ENCODE results near the gene ANO2.

GRCh38 chr12:5581019-5581418 lies 364.0 kb downstream of the ANO2 start:
- TF ChIP-seq, protein P1, sequence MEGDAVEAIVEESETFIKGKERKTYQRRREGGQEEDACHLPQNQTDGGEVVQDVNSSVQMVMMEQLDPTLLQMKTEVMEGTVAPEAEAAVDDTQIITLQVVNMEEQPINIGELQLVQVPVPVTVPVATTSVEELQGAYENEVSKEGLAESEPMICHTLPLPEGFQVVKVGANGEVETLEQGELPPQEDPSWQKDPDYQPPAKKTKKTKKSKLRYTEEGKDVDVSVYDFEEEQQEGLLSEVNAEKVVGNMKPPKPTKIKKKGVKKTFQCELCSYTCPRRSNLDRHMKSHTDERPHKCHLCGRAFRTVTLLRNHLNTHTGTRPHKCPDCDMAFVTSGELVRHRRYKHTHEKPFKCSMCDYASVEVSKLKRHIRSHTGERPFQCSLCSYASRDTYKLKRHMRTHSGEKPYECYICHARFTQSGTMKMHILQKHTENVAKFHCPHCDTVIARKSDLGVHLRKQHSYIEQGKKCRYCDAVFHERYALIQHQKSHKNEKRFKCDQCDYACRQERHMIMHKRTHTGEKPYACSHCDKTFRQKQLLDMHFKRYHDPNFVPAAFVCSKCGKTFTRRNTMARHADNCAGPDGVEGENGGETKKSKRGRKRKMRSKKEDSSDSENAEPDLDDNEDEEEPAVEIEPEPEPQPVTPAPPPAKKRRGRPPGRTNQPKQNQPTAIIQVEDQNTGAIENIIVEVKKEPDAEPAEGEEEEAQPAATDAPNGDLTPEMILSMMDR (IDR thresholded peaks at IDR 0.05; ENCODE audit: low read depth, low read length), result no peak
- TF ChIP-seq POLR2A (IDR thresholded peaks at IDR 0.05; ENCODE audit: extremely low read depth, insufficient read length) (no peak), MYC (IDR thresholded peaks at IDR 0.05; ENCODE audit: low read depth, low read length) (no peak)

Measured in NB4 (cell line).